GM19452 (cell line): ENCODE data around the gene CDHR5.
"Not testable (repeated sequence)": the region's sequence is repeated elsewhere in the genome, so short reads cannot be mapped to it uniquely, and the experiment has no call there.

Source experiments
- ATAC-seq: cut with Tn5 transposase; IDR thresholded peaks from one replicate; pipeline ENCODE4 v1.9.1; 2021; ENCODE audit not compliant: unreplicated experiment

Gene CDHR5

DNA sequence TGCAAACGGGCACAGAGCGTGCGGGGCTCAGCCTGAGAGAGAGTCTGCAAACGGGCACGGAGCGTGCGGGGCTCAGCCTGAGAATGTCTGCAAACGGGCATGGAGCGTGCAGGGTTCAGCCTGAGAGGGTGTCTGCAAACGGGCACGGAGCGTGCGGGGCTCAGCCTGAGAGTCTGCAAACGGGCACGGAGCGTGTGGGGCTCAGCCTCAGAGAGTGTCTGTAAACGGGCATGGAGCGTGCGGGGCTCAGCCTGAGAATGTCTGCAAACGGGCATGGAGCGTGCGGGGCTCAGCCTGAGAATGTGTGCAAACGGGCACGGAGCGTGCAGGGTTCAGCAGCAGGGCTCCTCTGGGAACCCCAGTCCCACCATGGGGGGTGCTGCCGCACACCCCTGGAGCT, 35.0 kb downstream of the CDHR5 start:
- no peak for ATAC-seq

DNA sequence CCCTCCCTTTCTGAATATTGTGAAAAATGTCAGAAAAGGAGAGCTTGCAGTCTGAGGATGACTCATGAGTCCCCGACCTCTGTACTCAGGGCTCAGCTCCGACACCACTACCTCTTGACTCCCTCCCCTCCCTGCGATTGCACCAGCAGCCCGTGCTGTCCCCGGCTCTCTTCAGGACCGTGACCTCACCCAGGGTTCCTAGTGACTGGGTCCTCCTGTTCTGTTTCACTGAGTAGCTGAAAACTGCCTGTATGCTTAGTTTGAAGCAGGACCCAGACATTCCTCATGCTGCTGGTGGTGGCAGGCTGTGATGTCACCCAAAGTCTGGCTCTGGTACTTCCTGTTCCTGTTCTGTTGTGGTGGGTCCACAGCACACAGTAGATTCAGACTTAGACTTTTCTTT, 36.8 kb downstream of the CDHR5 start:
- ATAC-seq = no peak

DNA sequence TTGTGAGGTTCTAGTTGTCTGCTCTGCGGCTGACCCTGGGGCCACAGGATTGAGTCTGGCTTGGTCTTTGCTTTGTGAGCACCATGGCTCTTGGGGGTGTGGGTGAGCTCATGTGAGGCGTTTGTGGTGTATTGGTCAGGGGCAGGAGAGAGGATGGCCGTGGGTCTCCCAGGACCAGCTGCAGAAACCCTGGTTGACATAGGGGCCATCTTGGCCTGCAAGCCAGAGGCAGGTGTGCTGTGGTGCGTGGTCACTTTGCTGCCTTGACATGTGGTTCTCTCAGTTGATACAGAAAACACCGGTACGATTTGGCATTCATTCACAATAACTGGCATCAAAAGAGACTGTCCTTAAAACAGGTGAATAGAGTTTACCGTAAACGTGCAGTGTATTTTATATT, 37.2 kb downstream of the CDHR5 start:
- no peak for ATAC-seq

DNA sequence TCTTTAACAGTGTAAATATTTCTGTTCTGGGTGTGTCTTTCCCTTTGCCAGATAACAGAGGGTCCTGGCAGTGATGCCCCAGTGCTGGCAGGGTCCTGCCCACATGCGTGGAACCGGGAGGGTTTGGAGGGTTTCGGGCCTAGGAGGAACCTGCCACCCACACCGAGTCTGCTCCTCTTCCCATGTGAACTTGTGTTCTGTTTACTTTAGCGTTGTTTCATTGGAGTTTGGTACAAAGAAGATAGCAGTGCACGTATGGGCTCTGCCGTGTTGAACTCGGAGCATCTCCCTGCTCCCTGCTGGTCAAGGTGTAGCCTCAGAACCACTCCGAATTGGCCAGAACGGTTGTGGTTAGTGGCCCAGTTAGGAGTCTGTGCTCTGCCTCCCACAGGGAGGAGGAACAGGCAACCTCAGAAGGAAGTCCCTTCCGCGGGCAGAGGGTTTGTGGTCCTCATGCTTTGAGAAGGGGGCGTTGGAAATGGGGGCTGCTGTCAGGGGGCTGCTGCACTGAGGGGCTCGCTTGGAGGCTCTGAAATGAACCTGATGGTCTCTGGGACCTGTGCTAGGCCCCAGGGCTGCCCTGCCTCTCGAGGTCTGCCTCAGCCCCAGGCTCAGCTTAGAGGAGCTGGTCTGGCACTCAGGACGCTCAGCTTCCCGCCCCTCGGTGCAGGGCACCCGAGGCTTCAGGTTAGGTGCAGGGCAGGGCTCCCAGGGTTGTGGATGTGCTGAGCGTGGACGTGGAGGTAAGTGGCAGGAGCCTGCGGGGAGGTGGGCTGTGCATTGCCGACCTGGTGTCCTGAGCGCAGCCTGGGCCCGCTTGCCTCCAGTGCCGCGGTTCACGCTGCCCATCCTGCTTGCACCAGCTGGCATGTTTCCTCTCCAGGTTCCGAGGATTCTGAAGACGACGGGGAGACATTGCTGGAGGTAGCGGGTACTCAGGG, 38.1 kb downstream of the CDHR5 start:
- ATAC-seq = no peak

DNA sequence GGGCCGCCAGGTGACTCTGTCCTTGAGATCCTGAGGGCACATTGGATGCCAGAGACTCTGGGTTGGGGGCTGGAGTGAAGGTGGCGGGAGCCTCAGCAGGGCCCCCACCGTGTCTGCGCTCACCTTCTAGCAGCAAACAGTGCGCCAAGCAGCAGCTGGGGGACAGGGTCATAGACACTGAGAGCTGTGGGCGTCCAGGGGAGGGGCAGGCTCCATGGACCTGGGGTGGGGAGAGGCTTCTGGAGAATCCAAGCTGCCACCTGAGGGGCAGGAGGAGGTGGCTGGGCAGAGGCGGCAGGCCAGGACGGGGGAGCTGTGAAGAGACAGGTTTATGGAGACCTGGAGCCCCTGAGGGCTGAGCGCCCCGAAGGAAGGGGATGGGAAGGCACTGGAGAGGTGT, 40.5 kb downstream of the CDHR5 start:
- no peak for ATAC-seq

DNA sequence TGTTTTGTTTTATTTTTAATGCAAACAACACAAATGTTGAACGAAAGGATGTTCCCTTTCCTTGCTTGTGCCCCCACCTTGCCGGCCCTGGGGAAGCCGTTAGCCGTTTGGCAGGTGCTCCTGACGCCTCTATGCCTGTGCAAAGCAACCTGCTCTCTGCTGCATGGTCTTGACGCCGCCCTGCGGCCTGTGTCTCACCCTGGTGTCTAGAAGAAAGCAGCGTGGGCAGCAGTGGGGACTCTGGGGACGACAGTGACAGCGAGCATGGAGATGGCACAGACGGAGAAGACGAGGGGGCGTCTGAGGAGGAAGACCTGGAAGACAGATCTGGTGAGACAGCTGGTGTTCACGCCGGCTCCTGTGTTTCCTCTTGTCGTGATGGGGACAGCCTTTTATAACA, 43.0 kb downstream of the CDHR5 start:
- no peak for ATAC-seq

DNA sequence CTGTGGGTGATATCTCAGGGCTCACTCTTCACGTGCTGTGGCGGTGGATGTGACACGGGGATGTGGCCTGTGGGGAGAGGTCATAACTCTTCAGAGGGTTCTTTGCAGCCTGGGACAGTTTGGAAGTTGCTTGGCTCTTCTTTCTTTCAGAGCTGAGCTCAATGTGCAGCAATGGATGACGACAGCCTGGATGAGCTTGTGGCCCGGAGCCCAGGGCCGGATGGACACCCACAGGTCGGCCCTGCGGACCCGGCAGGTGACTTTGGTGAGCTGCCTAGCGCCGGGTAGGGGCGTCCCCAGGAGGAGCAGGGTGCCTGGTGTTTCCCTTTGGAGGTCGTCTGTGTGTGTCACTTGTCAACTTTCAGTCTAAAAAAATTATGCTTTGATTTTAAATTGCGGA, 43.4 kb downstream of the CDHR5 start:
- no peak for ATAC-seq

DNA sequence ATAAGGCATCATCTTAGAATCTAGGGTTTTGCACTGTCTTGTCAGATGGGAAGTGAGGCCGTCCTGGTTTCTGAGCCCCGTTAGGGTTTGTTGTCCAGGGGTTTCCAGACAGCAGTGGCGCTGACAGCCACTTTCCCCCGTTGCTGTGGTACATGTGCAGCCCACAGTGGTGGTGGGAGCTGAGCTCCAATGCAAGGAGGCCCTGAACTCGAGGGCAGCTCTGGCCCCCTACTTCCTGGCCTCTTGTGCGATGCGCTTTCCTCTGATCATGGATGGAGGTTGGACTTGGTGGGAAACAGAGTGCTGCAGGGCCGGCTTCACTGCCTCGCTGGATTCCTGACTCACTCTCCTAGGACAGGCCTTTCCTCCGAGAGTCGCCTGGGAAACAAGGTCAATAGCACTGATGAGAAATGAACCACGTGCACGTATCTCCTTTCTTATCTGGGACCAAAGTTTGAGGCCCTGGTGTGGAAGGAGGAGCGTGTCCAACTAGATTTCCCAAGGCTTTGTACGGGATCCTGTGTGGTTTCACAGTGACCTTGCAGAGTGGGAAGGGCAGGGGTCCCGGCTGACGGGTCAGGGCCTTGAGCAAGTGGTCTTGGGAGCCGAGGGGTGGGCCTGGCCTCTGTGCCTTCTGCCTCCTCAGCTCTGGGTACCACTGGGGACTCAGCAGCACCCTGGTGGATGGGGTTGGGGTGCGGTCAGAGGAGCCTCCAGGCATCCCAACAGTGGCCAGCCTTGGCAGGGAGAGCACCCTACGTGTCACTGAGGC, 44.7 kb downstream of the CDHR5 start:
- ATAC-seq = no peak

DNA sequence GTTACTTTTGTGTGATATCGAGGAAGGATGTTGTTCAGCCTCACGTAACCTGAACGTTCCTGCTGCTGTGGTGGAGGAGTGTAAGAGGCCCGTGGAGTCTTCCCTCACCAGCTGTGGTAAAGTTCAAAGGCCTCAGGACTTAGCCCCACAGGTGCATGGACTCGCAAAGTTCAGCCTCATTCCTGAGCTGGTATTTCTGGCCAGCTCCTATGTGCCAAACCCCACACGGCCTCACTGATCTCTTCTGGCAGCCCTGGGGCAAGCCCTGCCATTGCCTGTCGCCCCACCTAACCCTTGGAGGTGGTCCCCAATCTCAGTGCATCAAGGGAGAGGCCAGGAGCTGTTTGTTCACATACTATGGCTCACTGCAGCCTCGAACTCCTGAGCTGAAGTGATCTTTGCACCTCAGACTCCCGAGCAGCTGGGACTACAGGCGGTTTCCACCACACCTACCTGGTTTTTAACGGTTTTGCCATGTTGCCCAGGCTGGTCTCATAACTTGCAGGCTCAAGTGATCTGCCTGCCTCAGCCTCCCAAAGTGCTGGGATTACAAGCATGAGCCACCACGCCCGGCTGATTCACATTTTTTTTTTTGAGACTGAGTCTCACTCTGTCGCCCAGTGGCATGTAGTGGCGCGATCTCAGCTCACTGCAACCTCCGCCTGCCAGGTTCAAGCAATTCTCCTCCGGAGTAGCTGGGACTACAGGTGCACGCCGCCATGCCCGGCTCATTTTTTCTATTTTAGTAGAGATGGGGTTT, 46.3 kb downstream of the CDHR5 start:
- no peak for ATAC-seq

DNA sequence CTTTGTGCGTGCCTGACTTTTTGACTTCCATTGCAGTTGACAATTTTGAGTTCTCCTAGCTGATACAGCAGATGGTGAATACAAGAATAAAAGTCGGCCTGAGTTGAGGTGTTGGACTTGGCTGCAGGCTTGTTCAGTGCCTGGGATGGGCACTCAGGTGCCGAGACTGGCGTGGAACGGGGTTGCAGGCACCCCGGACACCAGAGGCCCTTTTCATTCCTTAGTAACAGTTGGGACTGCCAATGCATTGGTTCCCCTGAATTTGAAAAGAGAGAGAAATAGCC, 47.2 kb downstream of the CDHR5 start:
- no peak for ATAC-seq

DNA sequence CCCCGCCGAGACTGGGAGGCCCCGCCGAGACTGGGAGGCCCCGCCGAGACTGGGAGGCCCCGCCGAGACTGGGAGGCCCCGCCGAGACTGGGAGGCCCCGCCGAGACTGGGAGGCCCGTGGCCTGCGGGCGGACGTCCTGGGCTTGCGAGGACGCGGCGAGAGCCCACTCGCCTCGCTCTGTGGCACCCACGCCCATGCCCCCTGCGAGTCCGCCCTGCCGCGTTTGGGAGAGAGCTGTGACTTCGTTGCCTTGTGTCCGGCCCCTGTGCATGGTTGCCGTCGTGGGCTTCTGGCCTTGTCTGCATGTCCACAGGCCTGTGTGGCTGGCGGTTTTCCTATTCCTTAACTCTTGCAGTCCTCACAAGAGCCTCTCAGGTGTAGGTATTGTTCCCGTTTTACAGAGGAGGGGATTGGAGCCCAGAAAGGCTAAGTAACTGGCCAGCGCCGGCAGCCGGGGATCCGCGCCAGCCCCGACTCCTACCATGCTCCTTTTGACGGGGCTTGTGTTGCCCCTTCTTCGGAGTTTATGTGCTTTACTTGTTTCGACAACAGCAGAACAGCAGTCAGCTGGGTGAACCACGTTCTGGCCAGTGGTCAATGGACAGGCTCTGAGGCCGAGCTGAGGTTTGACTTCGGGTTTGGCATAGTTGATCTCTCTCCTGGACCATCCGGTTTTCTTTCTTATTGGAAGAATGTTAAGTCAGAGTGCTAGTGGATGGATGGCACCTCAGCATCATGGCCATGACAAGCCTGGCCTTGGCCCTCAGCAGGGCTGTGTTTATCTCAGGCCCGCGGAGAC, 47.7 kb downstream of the CDHR5 start:
- ATAC-seq = no peak

DNA sequence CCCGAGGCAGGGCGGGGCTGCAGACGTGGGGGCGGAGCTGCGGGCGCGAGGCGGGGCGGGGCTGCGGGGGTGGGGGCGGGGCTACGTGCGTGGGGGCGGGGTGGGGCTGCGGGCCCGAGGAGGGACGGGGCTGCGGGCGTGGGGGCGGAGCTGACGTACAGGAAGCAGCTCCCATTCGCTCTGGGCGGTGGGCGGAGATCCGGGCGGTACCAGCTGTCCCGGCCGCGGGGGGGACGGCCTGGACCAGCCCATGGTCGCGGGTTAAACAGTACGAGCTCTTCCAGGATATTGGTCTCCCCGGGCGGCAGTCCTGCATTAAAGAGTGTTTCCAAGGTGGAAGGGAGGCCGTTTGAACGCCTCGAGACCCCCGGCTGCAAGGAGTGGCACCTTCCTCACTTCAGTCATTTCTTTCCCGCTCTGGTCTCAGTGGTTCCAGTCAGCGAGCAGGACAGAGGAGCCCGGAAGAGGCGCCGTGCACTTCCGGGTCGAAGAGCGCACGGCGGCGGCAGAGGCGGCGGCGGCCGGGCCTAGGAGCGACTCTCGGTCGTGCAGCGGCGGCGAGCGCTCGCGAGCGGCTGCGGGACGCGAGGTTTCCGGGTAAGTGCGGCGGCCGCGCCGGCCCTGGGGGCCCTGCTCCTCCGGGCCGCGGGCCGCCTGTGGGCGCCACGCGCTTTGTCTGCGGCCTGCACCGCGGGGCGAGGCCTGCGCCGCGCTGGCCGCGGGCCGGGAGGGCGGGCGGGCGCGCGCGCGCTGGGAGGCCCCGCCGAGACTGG, 48.6 kb downstream of the CDHR5 start, which contains the start of gene PHRF1:
Gene PHRF1, plus strand, starts transcription at position 475 of the 773 bp plus-strand sequence. CDS start 5,043 bp downstream, outside the sequence.
- peak; percentile 79 for ATAC-seq

DNA sequence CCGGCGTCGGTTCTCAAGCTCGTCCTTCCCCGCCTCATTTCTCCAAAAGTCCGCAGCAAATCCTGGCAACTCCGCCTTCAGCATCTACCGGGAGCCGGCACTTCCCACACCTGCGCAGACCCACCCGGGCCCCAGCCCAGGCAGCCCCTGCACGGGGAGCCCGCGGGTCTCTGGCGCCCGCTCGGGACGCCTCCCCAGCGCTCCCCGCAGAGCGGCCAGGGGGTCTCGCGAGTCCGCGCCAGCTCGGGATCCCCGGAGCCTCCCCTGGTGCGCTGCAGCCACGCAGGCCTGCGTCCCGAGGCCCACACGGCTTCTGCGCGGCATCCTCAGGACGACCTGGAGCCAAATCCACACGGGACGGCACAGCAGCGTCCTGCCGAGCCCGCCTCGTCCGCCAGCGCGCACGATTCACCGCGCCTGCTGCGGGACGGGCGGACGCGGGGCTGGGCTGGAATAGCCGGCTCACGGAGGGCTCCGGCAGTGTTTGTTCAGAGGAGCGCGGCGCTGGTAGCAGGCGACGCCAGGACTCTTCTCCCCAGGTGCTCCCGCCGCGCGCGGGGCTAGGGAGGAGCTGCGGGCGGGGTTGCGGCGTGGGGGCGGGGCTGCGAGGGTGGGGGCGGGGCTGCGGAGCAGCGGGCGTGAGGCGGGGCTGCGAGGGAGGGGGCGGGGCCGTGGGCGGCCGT, 49.3 kb downstream of the CDHR5 start:
- peak; percentile 26 for ATAC-seq

DNA sequence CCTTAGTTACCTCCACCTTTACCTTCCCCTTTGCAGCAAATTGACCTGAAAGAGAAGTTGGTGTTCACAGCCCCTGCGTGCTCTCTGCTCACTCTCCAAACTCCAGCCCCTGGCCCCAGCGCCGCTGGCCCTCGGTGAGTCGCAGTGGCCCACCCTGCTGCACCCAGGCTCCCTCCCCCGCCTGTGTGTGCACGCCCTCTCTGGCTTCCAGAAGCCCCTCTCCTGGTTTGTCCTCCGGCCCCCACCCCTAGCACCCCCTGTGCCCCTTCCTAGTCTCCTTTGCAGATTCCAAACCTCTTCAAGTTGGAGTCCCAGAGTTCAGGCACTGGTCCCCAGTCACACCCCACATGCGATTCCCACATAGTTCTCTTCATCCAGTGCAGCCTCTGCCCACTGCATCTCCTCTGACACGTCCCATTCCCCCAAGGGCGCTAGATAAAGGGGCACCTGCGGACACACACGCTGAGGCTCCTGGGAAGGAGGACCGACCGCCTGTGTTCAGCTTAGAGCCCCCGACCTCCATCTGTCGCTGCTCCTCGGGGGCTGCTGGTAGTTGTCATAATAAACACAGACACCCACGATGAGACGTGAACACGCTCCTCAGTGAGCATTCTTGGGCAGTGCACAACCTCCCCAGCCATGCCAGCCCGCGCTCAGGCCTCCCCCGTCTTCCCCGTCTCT, 50.0 kb downstream of the CDHR5 start:
- no peak for ATAC-seq

DNA sequence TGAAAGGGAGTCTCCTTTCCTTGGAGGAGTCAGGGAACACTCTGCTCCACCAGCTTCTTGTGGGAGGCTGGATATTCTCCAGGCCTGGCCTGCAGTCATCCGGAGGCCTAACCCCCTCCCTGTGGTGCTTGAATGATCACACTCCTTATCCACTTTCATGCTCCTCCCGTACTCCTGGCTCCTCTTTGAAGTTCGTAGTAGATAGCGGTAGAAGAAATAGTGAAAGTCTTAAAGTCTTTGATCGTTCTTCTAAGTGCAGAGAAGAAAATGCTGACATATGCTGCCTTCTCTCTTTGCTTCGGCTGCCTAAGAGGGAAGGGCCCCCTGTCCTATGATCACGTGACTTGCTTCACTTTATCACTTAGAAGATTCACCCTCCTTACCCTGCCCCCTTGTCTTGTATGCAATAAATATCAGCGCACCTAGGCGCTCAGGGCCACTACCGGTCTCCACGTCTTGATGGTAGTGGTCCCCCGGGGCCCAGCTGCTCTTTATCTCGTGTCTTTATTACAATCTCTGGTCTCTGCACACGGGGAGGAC, 50.7 kb downstream of the CDHR5 start:
- ATAC-seq = not testable (repeated sequence)

DNA sequence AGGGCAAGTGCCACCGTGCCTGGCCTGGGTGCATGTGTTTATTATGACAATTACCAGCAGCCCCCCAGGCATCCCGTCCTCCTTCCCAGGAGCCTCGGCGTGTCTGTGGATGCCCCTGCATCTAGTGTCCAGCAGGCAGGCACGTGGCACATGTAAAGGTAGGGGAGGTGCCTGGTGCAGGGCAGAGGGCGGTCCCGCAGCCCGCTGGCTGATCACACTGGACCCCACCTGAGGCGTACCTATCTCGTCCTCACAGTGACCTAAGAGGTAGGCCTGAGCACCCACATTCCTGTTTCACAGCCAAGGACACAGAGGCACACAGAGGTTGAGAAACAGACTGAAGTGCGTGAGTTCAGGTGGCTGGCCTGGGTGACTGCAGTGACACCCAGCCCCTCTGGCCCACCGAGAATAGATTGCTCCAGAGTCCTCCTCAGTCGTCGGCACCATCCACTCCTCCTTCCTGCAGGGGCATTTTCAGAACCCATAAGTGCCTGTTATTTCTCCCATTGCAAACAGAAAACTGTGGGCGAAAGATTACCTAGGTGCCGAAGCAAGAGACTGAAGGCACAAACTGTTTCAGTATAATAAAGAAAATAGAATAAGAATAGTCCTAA, 51.5 kb downstream of the CDHR5 start:
- ATAC-seq = no peak

DNA sequence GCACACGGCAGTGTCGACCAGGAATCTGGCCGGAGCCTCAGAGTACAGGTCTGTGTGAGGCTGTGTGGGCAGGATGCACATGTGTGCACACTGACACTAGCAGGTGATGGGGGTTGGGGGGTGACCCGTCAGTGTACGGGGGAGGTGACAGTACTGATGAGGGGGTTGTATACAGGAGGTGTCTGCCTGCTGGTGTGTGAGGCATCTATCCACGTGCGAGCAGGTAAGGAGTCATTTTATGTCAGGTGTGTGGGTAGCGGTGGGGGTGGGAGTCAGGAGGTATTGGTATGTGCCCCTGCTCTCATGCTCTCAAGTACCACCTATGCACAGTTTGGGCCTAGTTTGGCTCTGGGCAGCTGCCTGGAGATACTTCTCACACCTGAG, 53.0 kb downstream of the CDHR5 start:
- ATAC-seq = no peak
